ENCODE results near the gene ZP3.
"Not testable (repeated sequence)": the region's sequence is repeated elsewhere in the genome, so short reads cannot be mapped to it uniquely, and the experiment has no call there.

The ZP3 gene

DNA sequence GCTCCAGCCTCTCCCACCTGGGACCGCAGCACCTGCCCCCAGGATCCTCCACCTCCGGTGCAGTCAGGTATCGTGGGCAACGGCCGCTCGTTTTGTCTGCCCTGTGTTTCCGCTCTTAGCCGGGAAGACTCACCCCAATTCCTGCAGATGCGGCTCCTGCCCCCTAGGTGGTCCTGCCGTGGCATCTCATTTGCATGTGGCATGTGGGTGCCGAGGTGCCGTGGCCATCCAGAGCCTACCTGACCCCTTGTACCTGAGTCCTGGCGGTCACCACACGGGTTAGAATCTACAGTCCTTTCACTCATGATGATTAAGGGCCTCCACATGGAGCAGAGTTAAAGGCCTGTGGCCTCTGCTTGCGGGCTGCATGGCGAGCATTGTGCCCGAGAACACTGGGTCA lies 58.3 kb downstream of the ZP3 start:
- not testable (repeated sequence) for DNase-seq (ENCODE audit: low read depth in 2 of 2)

- DNase-seq (ENCODE audit: low read depth in 2 of 2), result not testable (repeated sequence)
These were observed 59.7 kb downstream of the ZP3 start for GRCh38 chr7:76484456-76484855.

DNA sequence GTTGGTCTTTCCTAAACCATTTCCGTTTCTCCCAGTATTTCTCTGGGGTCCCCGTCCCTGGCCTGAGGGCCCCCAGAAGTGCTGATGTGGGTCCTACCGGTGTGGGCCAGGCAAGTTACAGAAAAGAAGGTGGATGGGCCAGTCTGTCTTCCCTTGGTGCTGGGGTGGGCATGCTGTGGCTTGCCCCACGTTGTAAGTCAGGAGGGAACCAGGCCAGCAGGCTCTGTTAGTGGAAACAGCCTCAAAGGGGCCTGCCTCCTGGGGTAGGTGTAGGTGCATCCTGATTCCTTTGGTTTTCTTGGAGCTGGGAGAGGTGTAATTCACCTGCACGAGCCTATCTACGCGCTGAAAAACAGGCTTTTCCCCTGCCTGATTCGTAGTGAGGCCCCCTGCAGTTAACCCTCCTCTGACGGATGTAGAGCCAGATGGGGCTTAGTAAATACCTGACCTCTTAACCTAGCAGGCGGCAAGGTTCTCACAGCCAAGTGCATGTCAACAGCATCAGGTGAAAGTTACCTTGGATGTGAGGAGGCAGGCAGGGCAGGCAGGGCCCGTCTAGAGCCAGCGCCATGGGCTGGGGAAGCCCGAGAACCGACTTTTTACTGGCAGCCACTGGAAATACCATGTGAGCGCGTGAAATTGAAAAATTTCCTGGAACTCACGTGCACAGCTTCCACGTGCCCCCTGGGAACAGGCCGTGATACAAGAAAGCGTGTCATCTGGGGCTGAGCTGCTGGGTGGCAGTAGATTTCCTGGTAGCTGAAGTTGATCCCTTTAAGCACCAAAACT lies 61.3 kb downstream of the ZP3 start:
- not testable (repeated sequence) for DNase-seq (ENCODE audit: low read depth in 2 of 2)

DNA sequence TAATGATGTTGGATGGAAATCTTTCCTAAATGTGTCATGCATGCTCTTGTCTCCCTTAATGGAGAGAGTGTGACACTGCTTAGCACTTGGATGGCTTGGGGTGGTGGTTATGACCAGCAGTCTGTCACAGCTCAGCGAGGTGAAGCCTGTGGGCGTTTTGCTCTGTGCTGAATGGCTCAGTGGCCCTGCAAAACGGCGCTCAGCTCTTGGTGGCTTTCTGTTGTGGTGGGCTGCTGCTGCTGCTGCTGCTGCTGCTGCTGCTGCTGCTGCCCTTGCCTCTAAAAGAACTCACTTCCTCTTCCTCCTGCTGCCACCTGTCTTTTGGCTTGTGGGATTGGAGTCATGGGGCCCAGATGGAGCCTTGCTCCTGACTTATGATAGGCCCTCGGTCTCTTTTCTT lies 61.9 kb downstream of the ZP3 start:
- DNase-seq (ENCODE audit: low read depth in 2 of 2), result not testable (repeated sequence)

DNA sequence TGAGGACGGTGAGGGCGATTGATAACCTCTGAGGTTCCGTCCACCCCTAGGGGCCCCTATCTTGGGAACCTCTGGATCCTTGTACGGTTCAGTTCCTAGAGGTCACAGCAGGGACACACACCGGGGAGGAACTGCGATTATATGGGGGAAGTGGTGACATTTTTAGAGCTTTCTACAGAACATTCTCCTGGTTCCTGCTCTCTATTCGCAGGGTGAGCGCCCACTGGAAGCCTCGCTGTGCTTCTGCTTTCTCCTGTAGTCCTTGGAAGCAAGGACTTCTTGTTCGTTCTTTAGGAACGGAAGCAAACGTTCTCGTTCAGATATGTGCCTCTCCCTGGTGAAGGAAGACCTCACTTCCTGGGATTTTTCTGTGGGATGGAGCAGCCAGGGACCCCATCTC lies 63.2 kb downstream of the ZP3 start:
- not testable (repeated sequence) for DNase-seq (ENCODE audit: low read depth in 2 of 2)
